ENCODE results near the gene GPC3. TPM values are rescaled to one million over a fixed set of nuclear protein-coding genes. Genes with fewer than 3 reads are reported as not detected.
"Not testable (repeated sequence)": the region's sequence is repeated elsewhere in the genome, so short reads cannot be mapped to it uniquely, and the experiment has no call there.

The GPC3 gene
- total RNA-seq, 1 experiment from 2014 or later, result not detected

DNA sequence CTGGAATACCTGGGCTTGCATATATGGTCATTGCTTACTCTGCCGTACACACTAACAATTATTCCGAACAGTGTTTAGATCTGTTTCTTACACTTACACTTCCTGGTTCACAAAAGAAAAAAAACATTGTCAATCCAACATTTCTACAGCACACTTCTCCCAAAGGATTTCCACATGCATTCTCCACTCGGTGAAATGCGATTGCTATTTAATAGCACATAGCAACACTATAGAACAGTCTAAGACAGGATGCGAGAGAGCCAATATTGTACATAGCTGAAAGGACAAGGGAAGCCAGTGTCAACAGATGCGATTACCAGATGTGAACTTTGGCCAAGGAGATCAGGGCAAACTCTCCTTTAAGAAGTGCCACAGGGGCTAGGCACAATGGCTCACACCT is 349.4 kb downstream of the GPC3 start:
- in situ Hi-C loops (cut with HindIII; ENCODE audit: low pct_unique_long_range_greater_than_20kb, low sequenced_read_pairs), result no loop called here
- DNase-seq (ENCODE audit: low read depth), result no peak

DNA sequence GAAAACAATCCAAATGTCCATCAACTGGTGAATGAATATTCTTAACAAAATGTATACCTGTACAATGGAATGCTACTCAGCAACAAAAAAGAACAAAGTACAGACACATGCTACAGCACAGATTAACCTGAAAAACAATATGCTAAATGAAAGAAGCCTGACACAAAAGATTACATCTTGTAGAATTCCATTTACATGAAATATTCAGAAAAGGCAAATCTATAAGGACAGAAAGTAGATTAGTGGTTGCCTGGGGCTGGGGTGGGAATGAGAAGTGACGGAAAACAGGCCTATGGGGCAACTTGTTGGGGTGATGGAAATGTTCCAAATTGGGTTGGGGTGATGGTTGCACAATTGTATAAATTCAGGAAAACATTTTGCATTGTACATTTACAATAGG is 351.0 kb downstream of the GPC3 start:
- in situ Hi-C loops (cut with HindIII; ENCODE audit: low pct_unique_long_range_greater_than_20kb, low sequenced_read_pairs), result no loop called here
- DNase-seq (ENCODE audit: low read depth), result no peak

DNA sequence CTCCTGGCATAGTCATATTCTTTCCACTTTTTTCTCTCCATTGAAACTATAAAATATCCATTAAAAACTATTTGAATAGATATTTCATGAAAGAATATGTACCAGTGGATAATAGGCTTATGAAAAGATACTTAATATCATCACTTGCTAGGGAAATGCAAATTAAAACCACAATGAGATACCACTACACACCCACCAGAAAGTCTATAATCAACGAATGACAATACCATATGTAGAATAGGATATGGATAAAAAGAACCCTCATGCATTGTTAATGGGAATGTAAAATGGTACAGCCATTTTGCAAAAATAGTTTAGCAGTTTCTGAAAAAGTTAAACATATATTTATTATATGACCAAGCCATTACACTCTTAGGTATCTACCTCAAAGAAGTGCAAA is 351.4 kb downstream of the GPC3 start:
- in situ Hi-C loops (cut with HindIII; ENCODE audit: low pct_unique_long_range_greater_than_20kb, low sequenced_read_pairs), result no loop called here

DNA sequence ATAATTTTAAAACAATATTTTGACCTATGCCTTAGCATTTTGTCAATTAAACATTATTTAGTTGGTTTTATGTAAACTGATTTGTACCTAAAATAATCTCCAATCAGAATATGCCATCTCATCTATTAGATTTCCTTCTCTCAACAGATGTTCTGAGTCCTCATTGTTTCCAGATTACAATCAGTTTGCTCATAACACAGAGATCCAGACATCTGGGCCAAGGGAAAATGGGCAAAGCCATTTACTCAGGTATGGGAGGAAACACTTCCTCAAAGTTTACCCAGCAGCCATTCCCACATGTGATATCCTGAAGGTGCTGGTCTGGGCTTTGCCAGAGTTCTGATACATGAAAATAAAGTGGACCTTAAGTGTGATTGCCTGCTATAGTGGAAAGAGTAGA is 352.2 kb downstream of the GPC3 start:
- no peak for DNase-seq (ENCODE audit: low read depth)
- in situ Hi-C loops (cut with HindIII; ENCODE audit: low pct_unique_long_range_greater_than_20kb, low sequenced_read_pairs), result no loop called here

More for the DNA sequence above, 351.4 kb downstream of the GPC3 start:
- DNase-seq (ENCODE audit: low read depth), result no peak

DNA sequence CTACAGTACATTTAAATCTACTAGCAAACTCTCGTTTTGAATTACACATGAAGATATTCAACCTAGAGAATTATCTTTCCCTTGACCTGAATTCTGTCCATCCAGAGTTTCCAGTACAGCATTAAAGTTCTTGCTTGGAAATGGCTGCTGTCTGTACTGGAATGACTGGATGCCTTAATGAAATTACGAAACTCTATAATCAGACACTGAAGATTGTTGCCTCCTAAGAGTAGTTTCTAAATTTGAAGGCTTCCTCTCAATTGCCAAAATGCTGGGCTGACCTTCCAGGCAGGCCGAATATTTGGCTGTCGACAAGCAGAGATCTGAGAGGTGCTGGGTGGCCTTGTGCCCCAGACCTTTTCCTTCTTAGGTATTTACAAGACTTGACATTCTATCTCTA is 355.0 kb downstream of the GPC3 start:
- DNase-seq (ENCODE audit: low read depth), result no peak

DNA sequence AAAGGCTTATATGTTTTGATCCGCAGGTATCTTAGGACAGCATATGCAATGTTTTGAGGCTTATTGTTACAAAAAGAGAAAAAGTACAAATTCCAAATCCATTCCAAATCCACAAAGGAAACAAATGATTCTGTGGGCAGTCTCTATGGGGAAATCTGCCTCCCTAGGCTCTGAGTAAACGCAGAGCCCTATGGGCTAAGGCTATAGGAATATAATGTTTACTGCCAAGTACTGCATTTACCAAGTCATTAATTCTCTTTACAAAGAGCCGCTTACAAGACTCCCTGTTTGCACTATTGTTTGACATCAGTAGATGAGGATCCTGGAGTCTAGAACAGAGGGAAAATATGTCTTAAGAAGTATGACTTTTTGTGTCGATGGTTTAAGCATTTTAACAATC is 357.7 kb downstream of the GPC3 start:
- in situ Hi-C loops (cut with HindIII; ENCODE audit: low pct_unique_long_range_greater_than_20kb, low sequenced_read_pairs), result no loop called here
- no peak for DNase-seq (ENCODE audit: low read depth)

More for the DNA sequence above, 355.0 kb downstream of the GPC3 start:
- in situ Hi-C loops (cut with HindIII; ENCODE audit: low pct_unique_long_range_greater_than_20kb, low sequenced_read_pairs), result no loop called here

DNA sequence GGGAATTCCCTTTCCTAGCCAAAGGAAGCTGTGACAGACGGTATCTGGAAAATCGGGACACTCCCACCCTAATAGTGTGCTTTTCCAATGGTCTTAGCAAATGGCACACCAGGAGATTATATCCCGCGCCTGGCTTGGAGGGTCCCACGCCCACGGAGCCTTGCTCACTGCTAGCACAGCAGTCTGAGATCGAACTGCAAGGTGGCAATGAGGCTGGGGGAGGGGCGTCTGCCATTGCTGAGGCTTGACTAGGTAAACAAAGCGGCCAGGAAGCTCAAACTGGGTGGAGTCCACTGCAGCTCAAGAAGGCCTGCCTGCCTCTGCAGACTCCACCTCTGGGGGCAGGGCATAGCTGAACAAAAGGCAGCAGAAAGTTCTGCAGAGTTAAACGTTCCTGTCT is 364.0 kb downstream of the GPC3 start:
- in situ Hi-C loops (cut with HindIII; ENCODE audit: low pct_unique_long_range_greater_than_20kb, low sequenced_read_pairs), result not testable (repeated sequence)
- DNase-seq (ENCODE audit: low read depth), result peak; percentile 24

DNA sequence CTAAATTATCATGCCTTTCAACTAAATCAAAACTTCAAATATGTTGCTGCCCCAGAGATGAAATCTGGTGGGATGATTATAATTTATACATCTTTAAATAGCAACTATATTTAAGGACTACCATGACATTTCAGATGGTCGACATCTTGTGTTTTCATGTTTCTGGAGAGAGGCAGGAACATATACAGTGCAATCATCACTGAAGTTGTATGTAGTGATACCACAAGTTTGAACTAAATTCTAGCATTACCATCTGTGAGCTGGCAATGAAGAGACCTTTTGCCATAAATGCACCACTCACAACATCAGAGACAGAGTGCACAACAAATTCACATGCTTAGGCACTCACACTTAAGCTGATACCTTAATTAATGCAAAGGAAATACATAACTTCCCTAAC is 373.7 kb downstream of the GPC3 start:
- in situ Hi-C loops (cut with HindIII; ENCODE audit: low pct_unique_long_range_greater_than_20kb, low sequenced_read_pairs), result no loop called here
- DNase-seq (ENCODE audit: low read depth), result no peak

DNA sequence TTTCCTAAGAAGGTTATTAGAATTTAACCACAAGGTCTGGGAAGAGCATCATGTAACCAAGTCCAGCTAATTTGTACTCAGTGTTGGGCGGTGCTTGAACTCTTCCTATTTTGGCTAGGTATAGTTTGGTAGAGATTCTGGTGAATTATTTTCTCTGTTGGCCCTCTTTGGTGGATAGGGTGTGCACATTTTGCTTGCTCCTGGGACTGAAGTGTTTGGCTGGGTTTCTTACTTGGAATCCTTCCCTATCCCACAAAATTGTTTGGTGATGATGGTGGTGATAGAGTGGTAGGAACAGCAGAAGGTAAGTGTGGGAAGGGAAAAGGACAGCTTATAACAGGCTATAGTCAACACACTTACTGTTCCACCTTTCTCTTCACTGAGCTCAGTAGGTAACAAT is 375.3 kb downstream of the GPC3 start:
- in situ Hi-C loops (cut with HindIII; ENCODE audit: low pct_unique_long_range_greater_than_20kb, low sequenced_read_pairs), result no loop called here
- no peak for DNase-seq (ENCODE audit: low read depth)

DNA sequence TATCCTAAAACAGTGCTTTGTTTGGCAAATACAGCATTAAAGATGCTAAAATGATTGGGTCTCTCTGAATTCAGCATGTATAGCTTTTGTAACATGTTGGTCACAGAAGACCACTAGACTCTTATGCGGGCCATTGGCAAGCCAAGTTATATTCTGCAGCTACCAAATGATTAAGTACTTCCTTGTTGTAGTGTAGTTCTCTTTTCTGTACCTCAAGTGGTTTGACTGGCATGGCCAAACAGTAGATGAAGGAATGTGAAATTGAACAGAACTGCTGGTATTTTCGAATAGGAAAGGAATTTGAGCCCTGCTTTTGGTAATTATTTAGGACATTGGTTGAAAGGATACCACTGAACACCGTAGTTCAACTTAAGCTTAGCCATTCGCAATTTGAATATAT is 376.2 kb downstream of the GPC3 start:
- in situ Hi-C loops (cut with HindIII; ENCODE audit: low pct_unique_long_range_greater_than_20kb, low sequenced_read_pairs), result no loop called here
- DNase-seq (ENCODE audit: low read depth), result no peak

DNA sequence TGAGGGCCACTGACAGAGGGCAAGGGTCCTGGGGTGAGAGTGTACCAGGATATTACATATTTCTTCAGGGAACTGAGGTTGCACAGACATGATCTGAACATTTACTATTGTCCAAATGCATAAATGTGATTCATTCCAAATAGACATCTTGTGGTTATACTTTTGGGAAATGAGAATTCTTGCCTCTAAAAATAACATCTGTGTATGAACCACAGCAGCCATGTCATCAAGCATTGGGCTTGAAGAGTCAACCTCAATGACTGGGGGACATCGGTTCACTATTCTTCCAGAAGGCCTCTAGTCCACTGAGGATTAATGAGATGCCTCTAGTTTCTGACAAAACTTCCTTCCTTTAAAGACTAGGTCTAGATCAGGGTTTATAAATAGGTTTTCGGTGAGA is 377.0 kb downstream of the GPC3 start:
- in situ Hi-C loops (cut with HindIII; ENCODE audit: low pct_unique_long_range_greater_than_20kb, low sequenced_read_pairs), result no loop called here
- no peak for DNase-seq (ENCODE audit: low read depth)

DNA sequence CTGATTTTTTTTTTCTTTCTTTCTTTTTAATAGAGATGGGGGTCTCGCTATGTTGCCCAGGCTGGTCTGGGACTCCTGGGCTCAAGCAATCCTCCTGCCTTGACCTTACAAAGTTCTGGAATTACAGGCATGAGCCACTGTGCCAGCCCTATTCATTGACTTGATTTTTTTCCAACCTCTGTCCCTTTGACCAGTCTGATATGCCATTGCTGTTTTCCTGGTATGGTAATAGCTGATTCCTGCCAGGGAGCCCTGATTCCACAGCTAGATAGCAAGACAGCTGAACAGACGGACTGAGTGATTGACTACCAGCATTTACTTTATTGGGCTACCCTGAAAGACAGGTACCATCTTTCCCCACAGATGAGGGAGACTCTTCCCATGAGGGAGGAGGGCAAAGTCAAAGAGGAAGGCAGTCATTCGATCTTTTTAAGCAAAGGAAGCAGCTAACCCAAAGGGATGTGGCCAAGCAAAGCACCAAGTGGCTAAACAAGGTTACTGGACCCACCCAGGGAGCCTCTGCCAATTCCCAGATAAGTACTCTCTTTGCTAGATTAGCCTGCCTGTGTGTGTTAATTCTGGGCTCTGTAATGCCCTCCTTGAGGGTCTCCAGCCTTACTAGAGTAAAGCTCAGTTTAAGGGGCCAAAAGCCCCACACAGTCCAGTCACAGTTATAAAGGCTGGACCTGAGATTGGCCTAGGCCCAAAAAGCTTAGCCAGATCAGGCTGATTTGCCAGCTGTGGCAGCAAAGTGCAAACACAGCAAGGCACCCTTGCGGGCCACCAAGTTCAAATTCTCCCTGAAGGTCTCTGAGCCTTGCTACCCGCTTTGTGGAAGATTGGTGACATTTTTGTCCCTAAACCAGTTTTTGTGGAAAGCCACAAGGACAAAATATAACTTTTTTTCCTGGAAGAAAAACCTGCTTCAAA is 377.7 kb downstream of the GPC3 start:
- no peak for DNase-seq (ENCODE audit: low read depth)
- in situ Hi-C loops (cut with HindIII; ENCODE audit: low pct_unique_long_range_greater_than_20kb, low sequenced_read_pairs), result no loop called here

DNA sequence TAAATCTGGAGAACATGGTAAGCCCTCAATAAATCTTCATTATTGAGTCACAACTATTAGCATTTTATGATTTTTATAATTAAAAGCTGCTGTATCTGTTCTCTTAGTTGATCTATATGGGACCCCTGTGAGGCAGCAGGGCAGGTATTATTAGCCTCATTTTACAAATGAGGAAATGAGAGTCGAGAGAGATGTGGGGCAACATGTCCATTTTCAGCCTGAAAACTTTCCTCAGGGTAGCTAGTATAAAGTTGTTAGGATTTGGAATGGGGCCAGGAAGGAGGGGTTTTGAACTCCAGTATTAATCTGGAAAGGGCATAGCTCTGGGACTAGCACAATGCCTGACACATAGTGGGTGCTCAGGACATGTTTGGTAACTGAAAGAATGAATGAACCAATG is 378.4 kb downstream of the GPC3 start:
- DNase-seq (ENCODE audit: low read depth), result no peak
- in situ Hi-C loops (cut with HindIII; ENCODE audit: low pct_unique_long_range_greater_than_20kb, low sequenced_read_pairs), result no loop called here

DNA sequence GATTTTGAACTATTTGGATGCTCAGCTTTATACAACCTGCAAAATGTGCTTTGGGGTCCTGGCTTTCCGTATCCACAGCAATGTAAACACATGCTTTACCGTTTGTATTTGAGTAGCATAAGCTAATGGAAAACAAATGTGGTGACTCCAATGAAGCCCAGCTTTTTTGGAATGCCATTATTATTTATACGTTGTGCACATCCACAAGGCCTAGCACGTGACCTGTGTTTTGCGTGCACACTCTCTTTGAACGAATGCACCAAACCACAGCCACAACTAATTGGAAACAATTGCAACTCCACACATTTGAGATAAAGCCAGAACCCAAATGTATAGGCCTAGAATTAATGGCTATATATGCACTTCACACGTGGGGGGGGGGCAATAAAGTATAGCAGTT is 380.6 kb downstream of the GPC3 start:
- in situ Hi-C loops (cut with HindIII; ENCODE audit: low pct_unique_long_range_greater_than_20kb, low sequenced_read_pairs), result no loop called here

DNA sequence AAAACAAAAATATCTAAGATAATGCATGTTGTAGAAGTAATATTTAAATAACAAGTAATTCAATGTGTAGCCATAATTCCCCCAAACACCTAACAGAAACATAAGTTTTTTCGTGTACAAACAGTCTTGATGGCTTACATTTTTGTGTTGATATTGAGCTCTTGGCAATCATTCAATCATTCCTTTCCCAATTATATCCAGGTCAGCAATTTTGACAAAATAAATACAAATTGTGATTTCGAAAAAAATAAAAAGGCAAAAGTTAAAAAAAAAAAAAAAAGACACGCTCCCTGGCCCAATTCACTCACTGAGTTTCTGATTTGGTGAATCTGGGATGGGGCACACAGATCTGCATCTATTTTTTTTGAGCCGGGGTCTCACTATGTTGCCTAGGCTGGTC is 382.5 kb downstream of the GPC3 start:
- in situ Hi-C loops (cut with HindIII; ENCODE audit: low pct_unique_long_range_greater_than_20kb, low sequenced_read_pairs), result no loop called here
- no peak for DNase-seq (ENCODE audit: low read depth)

More for the DNA sequence above, 380.6 kb downstream of the GPC3 start:
- DNase-seq (ENCODE audit: low read depth), result no peak

DNA sequence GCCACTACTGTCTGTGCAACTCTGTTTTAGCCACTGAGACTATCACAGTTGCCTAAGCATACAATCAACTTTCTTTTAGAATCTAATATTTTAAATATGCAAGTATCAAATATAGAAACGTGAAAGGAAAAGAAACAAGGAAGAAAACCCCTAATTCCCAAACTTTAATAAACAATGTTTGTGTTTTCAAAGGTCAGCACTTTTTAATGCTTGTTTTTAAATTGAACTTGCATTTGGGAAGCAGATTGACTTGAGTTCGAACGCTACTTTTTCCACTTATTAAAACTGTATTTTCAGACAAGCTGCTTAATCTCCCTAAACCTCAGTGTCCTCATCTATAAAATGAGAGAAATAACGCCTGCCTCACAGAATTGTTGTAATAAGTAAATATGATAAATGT is 384.3 kb downstream of the GPC3 start:
- no peak for DNase-seq (ENCODE audit: low read depth)
- in situ Hi-C loops (cut with HindIII; ENCODE audit: low pct_unique_long_range_greater_than_20kb, low sequenced_read_pairs), result no loop called here

DNA sequence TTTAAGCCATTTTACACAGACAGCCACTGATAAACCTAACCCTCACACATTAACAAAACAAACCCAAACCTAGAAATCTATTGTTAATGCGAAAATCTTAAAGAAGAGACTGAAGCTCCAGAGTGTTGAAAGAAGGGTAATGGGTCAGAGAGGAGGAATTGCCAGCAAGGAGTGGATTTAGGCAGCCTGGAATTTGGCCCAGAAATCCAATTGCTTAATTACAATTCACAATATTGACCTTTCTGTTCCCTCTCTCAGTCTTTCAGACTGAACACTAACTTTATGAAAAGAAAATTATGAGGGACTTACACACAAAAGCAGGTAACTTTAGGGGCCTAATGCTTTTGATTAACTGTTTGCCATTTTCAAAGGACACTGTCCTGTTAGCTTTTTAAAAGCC is 384.9 kb downstream of the GPC3 start:
- in situ Hi-C loops (cut with HindIII; ENCODE audit: low pct_unique_long_range_greater_than_20kb, low sequenced_read_pairs), result no loop called here
- no peak for DNase-seq (ENCODE audit: low read depth)

DNA sequence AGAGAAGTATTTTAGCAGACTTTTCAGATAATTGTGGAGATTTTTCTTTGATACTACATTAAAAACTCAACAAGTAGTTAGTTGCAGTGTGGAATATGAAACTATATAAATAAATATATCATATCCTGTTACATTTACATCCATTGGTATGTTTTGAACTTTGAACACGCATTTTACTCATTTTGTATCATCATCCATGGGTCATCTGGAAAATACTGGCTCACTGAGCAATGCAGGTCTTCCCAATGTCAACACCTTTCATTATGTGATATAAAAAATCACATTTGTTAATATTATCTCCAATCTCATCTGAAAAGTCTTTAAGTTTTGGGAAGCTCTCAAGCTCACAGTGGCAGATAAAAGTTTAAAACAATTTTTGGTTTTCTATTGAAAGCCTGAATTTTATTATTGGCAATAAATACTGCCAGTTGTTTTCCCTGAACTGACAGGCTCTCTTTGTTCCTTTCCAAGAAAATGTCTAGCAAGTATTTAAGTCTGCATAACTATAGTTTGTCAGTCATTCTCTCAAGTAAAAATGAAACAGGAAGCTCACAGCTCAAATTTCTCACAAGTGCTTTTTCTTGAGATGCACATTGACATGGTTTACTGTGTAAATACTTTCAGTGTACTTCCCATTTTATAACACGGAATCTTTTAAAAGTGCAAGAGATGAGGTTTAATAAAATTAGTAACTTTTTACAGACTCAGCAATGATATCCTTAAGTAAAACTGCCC is 386.6 kb downstream of the GPC3 start:
- in situ Hi-C loops (cut with HindIII; ENCODE audit: low pct_unique_long_range_greater_than_20kb, low sequenced_read_pairs), result no loop called here
- no peak for DNase-seq (ENCODE audit: low read depth)

DNA sequence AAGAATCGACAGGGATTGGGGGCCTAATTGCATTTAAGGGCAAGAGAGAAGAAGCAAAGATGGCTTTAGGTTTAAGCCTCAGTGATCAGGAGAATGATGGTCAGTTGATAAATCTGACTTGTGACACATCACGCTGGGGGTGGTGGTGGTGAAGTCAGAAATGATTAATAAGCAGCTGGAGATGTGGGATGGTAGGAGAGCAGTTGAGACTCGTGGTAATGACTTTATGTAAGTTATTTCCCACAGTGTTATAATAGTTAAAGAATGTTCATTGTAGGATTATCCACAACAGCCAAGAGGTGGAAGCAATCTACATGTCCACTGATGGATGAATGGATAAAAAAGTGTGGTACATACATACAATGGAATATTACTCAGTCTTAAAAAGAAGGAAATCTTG is 391.2 kb downstream of the GPC3 start:
- peak; percentile 57 for DNase-seq (ENCODE audit: low read depth)
- in situ Hi-C loops (cut with HindIII; ENCODE audit: low pct_unique_long_range_greater_than_20kb, low sequenced_read_pairs), result no loop called here

DNA sequence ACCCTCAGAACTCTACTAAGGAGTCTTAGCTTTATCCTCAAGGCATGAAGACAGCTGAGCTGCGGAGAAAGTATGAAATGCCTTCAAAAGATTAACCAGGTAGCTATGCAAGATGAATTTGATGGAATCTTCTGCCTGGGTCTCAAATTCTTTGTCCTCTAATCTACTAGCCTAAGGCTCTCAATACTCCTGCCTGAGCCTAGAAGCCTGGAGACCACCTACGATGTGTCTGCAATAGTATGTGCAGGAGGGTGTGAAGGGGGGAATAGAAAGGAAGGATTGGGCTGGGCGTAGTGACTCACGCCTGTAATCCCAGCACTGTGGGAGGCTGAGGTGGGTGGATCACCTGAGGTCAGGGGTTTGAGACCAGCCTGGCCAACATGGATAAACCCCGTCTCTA is 391.9 kb downstream of the GPC3 start:
- DNase-seq (ENCODE audit: low read depth), result peak; percentile 12

More for the DNA sequence above, 391.9 kb downstream of the GPC3 start:
- in situ Hi-C loops (cut with HindIII; ENCODE audit: low pct_unique_long_range_greater_than_20kb, low sequenced_read_pairs), result no loop called here

All from Caki2 (cell line).